ENCODE measurements around the gene VTI1A. TPM values are rescaled to one million over a fixed set of nuclear protein-coding genes. Genes with fewer than 3 reads are reported as not detected.

VTI1A gene
- total and polyA plus RNA-seq, 2 of the 8 experiments (the other 6 are each of a cell fraction or from before 2014, with no cell fraction given), result 6.0 to 20.0 TPM

- Histone ChIP-seq H2BK15ac (ENCODE audit: low read length) (no peak overlapping the region), H2BK120ac (replicated peaks; ENCODE audit: low read depth, low read length) (no peak overlapping the region), H2BK5ac (ENCODE audit: low read depth, low read length) (0 out of 2 replicates have a peak overlapping the region, but pooled peaks have one; percentile 31), H3K4me3 (ENCODE audit: extremely low read depth in 1 of 4, insufficient read depth in 2 of 4, low read depth in 3 of 4, low read length in 4 of 4) (no peak overlapping the region), H2AK5ac (ENCODE audit: low read depth, low read length) (no peak overlapping the region), H3K4me2 (ENCODE audit: insufficient read depth in 1 of 2, low read depth in 2 of 2, low read length in 2 of 2) (no peak overlapping the region), H2BK20ac (ENCODE audit: low read length) (no peak overlapping the region), H2BK12ac (ENCODE audit: low read depth, low read length) (0 out of 2 replicates have a peak overlapping the region, but pooled peaks have one; percentile 9), H2AFZ (ENCODE audit: low read length) (no peak overlapping the region), H3K9ac (replicated peaks in 1 of 4; ENCODE audit: extremely low read depth in 1 of 4, low read depth in 3 of 4, low read length in 3 of 4) (no peak overlapping the region), H3K9me3 (ENCODE audit: insufficient read depth in 2 of 2, low read depth in 1 of 2, low read length in 1 of 2) (no peaks in the 10 kb centered on the region), H3K79me2 (ENCODE audit: control insufficient read depth in 1 of 2, insufficient read depth in 2 of 2, low read length in 2 of 2) (no peaks in the 10 kb centered on the region), H3K79me1 (ENCODE audit: low read depth, low read length) (no peaks in the 10 kb centered on the region), H3K56ac (replicated peaks; ENCODE audit: insufficient read length, low read depth, low read length) (no peak overlapping the region), H4K5ac (ENCODE audit: insufficient read length, low read depth, low read length) (no peak overlapping the region), H3K18ac (ENCODE audit: extremely low read depth, low read length) (no peak overlapping the region), H3K14ac (ENCODE audit: insufficient read length) (no peak overlapping the region), H3K4ac (replicated peaks; ENCODE audit: insufficient read length, low read depth, low read length) (no peak overlapping the region), H3K23ac (ENCODE audit: insufficient read length) (no peak overlapping the region), H4K91ac (replicated peaks; ENCODE audit: insufficient read length, low read length) (no peak overlapping the region), H4K20me1 (replicated peaks in 1 of 2; ENCODE audit: control insufficient read depth in 1 of 2, insufficient read depth in 2 of 2, low read length in 2 of 2) (no peaks in the 10 kb centered on the region), H3K4me1 (replicated peaks in 1 of 4; ENCODE audit: control insufficient read depth in 3 of 4, insufficient read depth in 4 of 4, low read length in 3 of 4) (peaks cover 0 to 17% (median 2%) of the 10 kb centered on the region in 4 experiments; a peak in 4 of 7 replicates), H3K27me3 (replicated peaks in 1 of 4; ENCODE audit: control insufficient read depth in 3 of 4, extremely low read depth in 1 of 4, insufficient read depth in 3 of 4, low read length in 3 of 4) (no peaks in the 10 kb centered on the region), H4K8ac (ENCODE audit: extremely low read depth, insufficient read depth, low read length) (no peak overlapping the region), H3K27ac (ENCODE audit: low read depth, low read length) (no peak overlapping the region), H3K36me3 (ENCODE audit: control insufficient read depth in 2 of 4, insufficient read depth in 4 of 4, low read length in 3 of 4) (no peaks in the 10 kb centered on the region), H3K23me2 (ENCODE audit: low read depth, low read length) (no peaks in the 10 kb centered on the region)
- peak in 1 of 2 experiments; percentile 43 for DNase-seq (ENCODE audit: low read depth in 1 of 2, low spot score in 2 of 2)
- CTCF ChIA-PET (ENCODE audit: partially characterized antibody), result interaction anchor here (1.2 kb wide), 1 partner anchor 15 kb away, joined by 3 read pairs; no protein-coding TSS in a partner anchor
- POLR2A ChIA-PET (ENCODE audit: partially characterized antibody), result no interaction called here
- 83% methylated on average over 14 of the region's 14 CpGs; no CpG with 5 or more reads in 1 of the 2 experiments for WGBS, 2 experiments (ENCODE audit: extremely low coverage in 1 of 2, insufficient coverage in 1 of 2, insufficient read length in 1 of 2, insufficient replicate concordance in 2 of 2, low coverage in 1 of 2, low lambda C conversion rate in 2 of 2, missing lambda C conversion rate in 1 of 2)
- FAIRE-seq, result peak; percentile 19
- TF ChIP-seq PHF8 (conservative IDR thresholded peaks at IDR 0.05; ENCODE audit: low read depth, low read length) (no peak), CREB1 (IDR thresholded peaks at IDR 0.05) (no peak), EGR1 (IDR thresholded peaks at IDR 0.05; ENCODE audit: borderline replicate concordance, low read depth, low read length) (no peak), E2F6 (IDR thresholded peaks at IDR 0.05) (no peak), HDAC6 (IDR thresholded peaks at IDR 0.05; ENCODE audit: low read depth, low read length) (no peak), CHD1 (IDR thresholded peaks at IDR 0.05; ENCODE audit: low read depth, low read length) (no peak), SIRT6 (IDR thresholded peaks at IDR 0.05; ENCODE audit: low read length) (no peak), ASH2L (IDR thresholded peaks at IDR 0.05; ENCODE audit: low read length) (no peak), POU5F1 (IDR thresholded peaks at IDR 0.05; ENCODE audit: low read depth, low read length) (no peak), POLR2A (IDR thresholded peaks at IDR 0.05; ENCODE audit: control extremely low read depth in 1 of 2, low read depth in 2 of 2, low read length in 2 of 2) (no peak), RBBP5 (IDR thresholded peaks at IDR 0.05; ENCODE audit: borderline replicate concordance, low read depth, low read length) (no peak), HDAC2 (IDR thresholded peaks at IDR 0.05; ENCODE audit: borderline replicate concordance in 1 of 2, low read depth in 2 of 2, low read length in 2 of 2) (no peak), SIX5 (IDR thresholded peaks at IDR 0.05; ENCODE audit: low read depth, low read length) (no peak)
Observed at GRCh38 chr10:112792487-112793201, 345.6 kb downstream of the VTI1A start.
